DND-41 (cell line): ENCODE measurements around the gene STK25.

Source experiments
- EZH2 ChIP-seq: IDR thresholded peaks from 3 replicates; pipeline ENCODE4 v1.6.1; 2012; ENCODE audit warnings: borderline replicate concordance, low read depth, mild to moderate bottlenecking, moderate library complexity, low read length, inconsistent platforms; ENCODE audit not compliant: severe bottlenecking
- TF ChIP-seq, protein P1 (sequence below): IDR thresholded peaks from 2 replicates; pipeline ENCODE4 v1.5.1; 2012; ENCODE audit warnings: borderline replicate concordance, low read length, moderate library complexity, mild to moderate bottlenecking; ENCODE audit not compliant: poor library complexity, severe bottlenecking; ENCODE audit errors: extremely low read depth

GRCh38 chr2:241451840-241452506 lies 56.4 kb downstream of the STK25 start:
- TF ChIP-seq EZH2: no peak
- TF ChIP-seq, protein P1, sequence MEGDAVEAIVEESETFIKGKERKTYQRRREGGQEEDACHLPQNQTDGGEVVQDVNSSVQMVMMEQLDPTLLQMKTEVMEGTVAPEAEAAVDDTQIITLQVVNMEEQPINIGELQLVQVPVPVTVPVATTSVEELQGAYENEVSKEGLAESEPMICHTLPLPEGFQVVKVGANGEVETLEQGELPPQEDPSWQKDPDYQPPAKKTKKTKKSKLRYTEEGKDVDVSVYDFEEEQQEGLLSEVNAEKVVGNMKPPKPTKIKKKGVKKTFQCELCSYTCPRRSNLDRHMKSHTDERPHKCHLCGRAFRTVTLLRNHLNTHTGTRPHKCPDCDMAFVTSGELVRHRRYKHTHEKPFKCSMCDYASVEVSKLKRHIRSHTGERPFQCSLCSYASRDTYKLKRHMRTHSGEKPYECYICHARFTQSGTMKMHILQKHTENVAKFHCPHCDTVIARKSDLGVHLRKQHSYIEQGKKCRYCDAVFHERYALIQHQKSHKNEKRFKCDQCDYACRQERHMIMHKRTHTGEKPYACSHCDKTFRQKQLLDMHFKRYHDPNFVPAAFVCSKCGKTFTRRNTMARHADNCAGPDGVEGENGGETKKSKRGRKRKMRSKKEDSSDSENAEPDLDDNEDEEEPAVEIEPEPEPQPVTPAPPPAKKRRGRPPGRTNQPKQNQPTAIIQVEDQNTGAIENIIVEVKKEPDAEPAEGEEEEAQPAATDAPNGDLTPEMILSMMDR: no peak
